Measurements from ENCODE around the gene NDST1. TPM values are rescaled to one million over a fixed set of nuclear protein-coding genes. Genes with fewer than 3 reads are reported as not detected.
A peak's percentile ranks its signal among the peaks of the same experiment; 100 is the strongest.

Gene NDST1
- total RNA-seq, 1 experiment from 2014 or later = 69.9 TPM

DNA sequence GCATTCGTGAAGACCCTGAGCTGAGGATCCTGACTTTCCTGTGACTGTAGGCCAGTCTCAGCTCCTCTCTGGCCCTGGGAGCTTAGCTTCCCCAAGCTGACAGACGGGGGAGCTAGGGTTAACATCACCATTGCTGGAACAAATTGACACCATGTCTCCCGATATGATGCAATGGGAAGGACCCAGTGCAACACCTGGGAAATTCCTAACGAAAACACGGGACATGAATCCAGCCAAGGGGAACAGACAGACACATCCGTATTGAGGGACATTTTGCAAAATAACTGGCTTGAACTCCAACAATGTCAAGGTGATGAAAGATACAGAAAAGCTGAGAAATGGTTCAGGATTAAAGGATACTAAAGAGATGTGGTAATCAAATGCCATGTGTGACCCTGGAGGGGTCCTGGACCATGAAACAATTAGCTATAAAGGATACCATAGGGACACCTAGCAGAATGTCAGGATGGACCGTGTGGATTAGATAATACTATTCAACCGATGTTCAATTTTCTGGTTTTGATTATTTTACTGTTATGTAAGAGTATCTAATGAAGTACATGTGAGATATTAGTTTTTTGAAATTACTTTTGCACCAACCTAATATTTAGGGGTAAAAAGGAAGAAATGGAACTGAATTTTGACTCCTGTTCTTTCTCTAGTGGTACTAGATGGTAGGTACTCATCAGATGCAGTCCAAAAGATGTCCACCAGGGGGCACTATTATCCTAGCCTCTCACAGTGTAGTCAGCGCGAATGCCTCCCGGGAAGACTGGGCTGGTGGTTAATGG lies 52.7 kb downstream of the NDST1 start:
- Mint-ChIP-seq H3K27ac (peak overlapping the region; percentile 86), H3K4me1 (peaks cover 15% of the 10 kb centered on the region), H3K4me3 (no peak overlapping the region), H3K36me3 (no peaks in the 10 kb centered on the region; the same call in 1 of the 2 replicates), H3K9me3 (peaks cover 8% of the 10 kb centered on the region; the same call in 1 of the 2 replicates), H3K27me3 (ENCODE audit: low read depth) (no peaks in the 10 kb centered on the region)
- ChIA-PET POLR2A (interaction anchor here (1.0 to 2.1 kb wide), 4 partner anchors 96 to 140 kb away, joined by 4 to 14 read pairs (median 8); partner anchors contain the start of gene RBM22), CTCF (interaction anchor here (0.6 to 6.0 kb wide), 56 partner anchors 9 to 604 kb away, joined by 3 to 100 read pairs (median 4); partner anchors contain the start of genes CD74, DCTN4, IRGM and MYOZ3)
- peak; percentile 82 for ATAC-seq
- DNase-seq (ENCODE audit: low spot score) = peak; percentile 91
- no peak for TF ChIP-seq JAZF1 (CRISPR knock-in tag; IDR thresholded peaks at IDR 0.05)
- TF ChIP-seq, protein P1, sequence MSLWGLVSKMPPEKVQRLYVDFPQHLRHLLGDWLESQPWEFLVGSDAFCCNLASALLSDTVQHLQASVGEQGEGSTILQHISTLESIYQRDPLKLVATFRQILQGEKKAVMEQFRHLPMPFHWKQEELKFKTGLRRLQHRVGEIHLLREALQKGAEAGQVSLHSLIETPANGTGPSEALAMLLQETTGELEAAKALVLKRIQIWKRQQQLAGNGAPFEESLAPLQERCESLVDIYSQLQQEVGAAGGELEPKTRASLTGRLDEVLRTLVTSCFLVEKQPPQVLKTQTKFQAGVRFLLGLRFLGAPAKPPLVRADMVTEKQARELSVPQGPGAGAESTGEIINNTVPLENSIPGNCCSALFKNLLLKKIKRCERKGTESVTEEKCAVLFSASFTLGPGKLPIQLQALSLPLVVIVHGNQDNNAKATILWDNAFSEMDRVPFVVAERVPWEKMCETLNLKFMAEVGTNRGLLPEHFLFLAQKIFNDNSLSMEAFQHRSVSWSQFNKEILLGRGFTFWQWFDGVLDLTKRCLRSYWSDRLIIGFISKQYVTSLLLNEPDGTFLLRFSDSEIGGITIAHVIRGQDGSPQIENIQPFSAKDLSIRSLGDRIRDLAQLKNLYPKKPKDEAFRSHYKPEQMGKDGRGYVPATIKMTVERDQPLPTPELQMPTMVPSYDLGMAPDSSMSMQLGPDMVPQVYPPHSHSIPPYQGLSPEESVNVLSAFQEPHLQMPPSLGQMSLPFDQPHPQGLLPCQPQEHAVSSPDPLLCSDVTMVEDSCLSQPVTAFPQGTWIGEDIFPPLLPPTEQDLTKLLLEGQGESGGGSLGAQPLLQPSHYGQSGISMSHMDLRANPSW (CRISPR knock-in tag; conservative IDR thresholded peaks at IDR 0.05; ENCODE audit: low read depth) = no peak
- no peak for TF ChIP-seq NFATC4 (CRISPR knock-in tag; IDR thresholded peaks at IDR 0.05)
- no peak for TF ChIP-seq CREB1 (CRISPR knock-in tag; IDR thresholded peaks at IDR 0.05)
- TF ChIP-seq IRF2 (CRISPR knock-in tag; IDR thresholded peaks at IDR 0.05; ENCODE audit: borderline replicate concordance, low read depth) = no peak
- TF ChIP-seq, protein P2, sequence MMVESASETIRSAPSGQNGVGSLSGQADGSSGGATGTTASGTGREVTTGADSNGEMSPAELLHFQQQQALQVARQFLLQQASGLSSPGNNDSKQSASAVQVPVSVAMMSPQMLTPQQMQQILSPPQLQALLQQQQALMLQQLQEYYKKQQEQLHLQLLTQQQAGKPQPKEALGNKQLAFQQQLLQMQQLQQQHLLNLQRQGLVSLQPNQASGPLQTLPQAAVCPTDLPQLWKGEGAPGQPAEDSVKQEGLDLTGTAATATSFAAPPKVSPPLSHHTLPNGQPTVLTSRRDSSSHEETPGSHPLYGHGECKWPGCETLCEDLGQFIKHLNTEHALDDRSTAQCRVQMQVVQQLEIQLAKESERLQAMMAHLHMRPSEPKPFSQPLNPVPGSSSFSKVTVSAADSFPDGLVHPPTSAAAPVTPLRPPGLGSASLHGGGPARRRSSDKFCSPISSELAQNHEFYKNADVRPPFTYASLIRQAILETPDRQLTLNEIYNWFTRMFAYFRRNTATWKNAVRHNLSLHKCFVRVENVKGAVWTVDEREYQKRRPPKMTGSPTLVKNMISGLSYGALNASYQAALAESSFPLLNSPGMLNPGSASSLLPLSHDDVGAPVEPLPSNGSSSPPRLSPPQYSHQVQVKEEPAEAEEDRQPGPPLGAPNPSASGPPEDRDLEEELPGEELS (CRISPR knock-in tag; IDR thresholded peaks at IDR 0.05) = no peak
- TF ChIP-seq KAT7 (CRISPR knock-in tag; IDR thresholded peaks at IDR 0.05; ENCODE audit: borderline replicate concordance) = no peak
- TF ChIP-seq FOXP1 (CRISPR knock-in tag; IDR thresholded peaks at IDR 0.05; ENCODE audit: borderline replicate concordance) = no peak
- TF ChIP-seq, protein P3, sequence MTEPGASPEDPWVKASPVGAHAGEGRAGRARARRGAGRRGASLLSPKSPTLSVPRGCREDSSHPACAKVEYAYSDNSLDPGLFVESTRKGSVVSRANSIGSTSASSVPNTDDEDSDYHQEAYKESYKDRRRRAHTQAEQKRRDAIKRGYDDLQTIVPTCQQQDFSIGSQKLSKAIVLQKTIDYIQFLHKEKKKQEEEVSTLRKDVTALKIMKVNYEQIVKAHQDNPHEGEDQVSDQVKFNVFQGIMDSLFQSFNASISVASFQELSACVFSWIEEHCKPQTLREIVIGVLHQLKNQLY (CRISPR knock-in tag; IDR thresholded peaks at IDR 0.05) = no peak
- TF ChIP-seq, protein P4, sequence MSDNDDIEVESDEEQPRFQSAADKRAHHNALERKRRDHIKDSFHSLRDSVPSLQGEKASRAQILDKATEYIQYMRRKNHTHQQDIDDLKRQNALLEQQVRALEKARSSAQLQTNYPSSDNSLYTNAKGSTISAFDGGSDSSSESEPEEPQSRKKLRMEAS (CRISPR knock-in tag; IDR thresholded peaks at IDR 0.05) = peak; percentile 66
- no peak for TF ChIP-seq MXD4 (CRISPR knock-in tag; IDR thresholded peaks at IDR 0.05; ENCODE audit: borderline replicate concordance)
- no peak for TF ChIP-seq PRRX2 (CRISPR knock-in tag; IDR thresholded peaks at IDR 0.05)
- TF ChIP-seq ZNF121 (CRISPR knock-in tag; IDR thresholded peaks at IDR 0.05) = no peak
- TF ChIP-seq, protein P5, sequence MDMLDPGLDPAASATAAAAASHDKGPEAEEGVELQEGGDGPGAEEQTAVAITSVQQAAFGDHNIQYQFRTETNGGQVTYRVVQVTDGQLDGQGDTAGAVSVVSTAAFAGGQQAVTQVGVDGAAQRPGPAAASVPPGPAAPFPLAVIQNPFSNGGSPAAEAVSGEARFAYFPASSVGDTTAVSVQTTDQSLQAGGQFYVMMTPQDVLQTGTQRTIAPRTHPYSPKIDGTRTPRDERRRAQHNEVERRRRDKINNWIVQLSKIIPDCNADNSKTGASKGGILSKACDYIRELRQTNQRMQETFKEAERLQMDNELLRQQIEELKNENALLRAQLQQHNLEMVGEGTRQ (CRISPR knock-in tag; IDR thresholded peaks at IDR 0.05) = no peak
- TF ChIP-seq, protein P6, sequence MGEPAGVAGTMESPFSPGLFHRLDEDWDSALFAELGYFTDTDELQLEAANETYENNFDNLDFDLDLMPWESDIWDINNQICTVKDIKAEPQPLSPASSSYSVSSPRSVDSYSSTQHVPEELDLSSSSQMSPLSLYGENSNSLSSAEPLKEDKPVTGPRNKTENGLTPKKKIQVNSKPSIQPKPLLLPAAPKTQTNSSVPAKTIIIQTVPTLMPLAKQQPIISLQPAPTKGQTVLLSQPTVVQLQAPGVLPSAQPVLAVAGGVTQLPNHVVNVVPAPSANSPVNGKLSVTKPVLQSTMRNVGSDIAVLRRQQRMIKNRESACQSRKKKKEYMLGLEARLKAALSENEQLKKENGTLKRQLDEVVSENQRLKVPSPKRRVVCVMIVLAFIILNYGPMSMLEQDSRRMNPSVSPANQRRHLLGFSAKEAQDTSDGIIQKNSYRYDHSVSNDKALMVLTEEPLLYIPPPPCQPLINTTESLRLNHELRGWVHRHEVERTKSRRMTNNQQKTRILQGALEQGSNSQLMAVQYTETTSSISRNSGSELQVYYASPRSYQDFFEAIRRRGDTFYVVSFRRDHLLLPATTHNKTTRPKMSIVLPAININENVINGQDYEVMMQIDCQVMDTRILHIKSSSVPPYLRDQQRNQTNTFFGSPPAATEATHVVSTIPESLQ (CRISPR knock-in tag; IDR thresholded peaks at IDR 0.05) = no peak
- no peak for TF ChIP-seq RELA (CRISPR knock-in tag; IDR thresholded peaks at IDR 0.05; ENCODE audit: borderline replicate concordance)
- TF ChIP-seq GABPB1 (CRISPR knock-in tag; IDR thresholded peaks at IDR 0.05) = peak; percentile 97
- TF ChIP-seq MYBL2 (CRISPR knock-in tag; IDR thresholded peaks at IDR 0.05) = no peak
- TF ChIP-seq, protein P7, sequence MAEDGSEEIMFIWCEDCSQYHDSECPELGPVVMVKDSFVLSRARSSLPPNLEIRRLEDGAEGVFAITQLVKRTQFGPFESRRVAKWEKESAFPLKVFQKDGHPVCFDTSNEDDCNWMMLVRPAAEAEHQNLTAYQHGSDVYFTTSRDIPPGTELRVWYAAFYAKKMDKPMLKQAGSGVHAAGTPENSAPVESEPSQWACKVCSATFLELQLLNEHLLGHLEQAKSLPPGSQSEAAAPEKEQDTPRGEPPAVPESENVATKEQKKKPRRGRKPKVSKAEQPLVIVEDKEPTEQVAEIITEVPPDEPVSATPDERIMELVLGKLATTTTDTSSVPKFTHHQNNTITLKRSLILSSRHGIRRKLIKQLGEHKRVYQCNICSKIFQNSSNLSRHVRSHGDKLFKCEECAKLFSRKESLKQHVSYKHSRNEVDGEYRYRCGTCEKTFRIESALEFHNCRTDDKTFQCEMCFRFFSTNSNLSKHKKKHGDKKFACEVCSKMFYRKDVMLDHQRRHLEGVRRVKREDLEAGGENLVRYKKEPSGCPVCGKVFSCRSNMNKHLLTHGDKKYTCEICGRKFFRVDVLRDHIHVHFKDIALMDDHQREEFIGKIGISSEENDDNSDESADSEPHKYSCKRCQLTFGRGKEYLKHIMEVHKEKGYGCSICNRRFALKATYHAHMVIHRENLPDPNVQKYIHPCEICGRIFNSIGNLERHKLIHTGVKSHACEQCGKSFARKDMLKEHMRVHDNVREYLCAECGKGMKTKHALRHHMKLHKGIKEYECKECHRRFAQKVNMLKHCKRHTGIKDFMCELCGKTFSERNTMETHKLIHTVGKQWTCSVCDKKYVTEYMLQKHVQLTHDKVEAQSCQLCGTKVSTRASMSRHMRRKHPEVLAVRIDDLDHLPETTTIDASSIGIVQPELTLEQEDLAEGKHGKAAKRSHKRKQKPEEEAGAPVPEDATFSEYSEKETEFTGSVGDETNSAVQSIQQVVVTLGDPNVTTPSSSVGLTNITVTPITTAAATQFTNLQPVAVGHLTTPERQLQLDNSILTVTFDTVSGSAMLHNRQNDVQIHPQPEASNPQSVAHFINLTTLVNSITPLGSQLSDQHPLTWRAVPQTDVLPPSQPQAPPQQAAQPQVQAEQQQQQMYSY (CRISPR knock-in tag; IDR thresholded peaks at IDR 0.05) = peak; percentile 84
- TF ChIP-seq, protein P8, sequence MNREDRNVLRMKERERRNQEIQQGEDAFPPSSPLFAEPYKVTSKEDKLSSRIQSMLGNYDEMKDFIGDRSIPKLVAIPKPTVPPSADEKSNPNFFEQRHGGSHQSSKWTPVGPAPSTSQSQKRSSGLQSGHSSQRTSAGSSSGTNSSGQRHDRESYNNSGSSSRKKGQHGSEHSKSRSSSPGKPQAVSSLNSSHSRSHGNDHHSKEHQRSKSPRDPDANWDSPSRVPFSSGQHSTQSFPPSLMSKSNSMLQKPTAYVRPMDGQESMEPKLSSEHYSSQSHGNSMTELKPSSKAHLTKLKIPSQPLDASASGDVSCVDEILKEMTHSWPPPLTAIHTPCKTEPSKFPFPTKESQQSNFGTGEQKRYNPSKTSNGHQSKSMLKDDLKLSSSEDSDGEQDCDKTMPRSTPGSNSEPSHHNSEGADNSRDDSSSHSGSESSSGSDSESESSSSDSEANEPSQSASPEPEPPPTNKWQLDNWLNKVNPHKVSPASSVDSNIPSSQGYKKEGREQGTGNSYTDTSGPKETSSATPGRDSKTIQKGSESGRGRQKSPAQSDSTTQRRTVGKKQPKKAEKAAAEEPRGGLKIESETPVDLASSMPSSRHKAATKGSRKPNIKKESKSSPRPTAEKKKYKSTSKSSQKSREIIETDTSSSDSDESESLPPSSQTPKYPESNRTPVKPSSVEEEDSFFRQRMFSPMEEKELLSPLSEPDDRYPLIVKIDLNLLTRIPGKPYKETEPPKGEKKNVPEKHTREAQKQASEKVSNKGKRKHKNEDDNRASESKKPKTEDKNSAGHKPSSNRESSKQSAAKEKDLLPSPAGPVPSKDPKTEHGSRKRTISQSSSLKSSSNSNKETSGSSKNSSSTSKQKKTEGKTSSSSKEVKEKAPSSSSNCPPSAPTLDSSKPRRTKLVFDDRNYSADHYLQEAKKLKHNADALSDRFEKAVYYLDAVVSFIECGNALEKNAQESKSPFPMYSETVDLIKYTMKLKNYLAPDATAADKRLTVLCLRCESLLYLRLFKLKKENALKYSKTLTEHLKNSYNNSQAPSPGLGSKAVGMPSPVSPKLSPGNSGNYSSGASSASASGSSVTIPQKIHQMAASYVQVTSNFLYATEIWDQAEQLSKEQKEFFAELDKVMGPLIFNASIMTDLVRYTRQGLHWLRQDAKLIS (CRISPR knock-in tag; IDR thresholded peaks at IDR 0.05; ENCODE audit: borderline replicate concordance) = no peak
